CD4-positive, alpha-beta T cell treated with Interleukin-6 at 100 ng/mL for 8 hours (primary cell): Measurements from ENCODE around the gene MLN.
A peak's percentile ranks its signal among the peaks of the same experiment; 100 is the strongest.

Experiments
- DNase-seq: peaks from one replicate; pipeline ENCODE4 v3.0.0-alpha.2; 2020; ENCODE audit warnings: mixed read lengths, low spot score

MLN gene

DNA sequence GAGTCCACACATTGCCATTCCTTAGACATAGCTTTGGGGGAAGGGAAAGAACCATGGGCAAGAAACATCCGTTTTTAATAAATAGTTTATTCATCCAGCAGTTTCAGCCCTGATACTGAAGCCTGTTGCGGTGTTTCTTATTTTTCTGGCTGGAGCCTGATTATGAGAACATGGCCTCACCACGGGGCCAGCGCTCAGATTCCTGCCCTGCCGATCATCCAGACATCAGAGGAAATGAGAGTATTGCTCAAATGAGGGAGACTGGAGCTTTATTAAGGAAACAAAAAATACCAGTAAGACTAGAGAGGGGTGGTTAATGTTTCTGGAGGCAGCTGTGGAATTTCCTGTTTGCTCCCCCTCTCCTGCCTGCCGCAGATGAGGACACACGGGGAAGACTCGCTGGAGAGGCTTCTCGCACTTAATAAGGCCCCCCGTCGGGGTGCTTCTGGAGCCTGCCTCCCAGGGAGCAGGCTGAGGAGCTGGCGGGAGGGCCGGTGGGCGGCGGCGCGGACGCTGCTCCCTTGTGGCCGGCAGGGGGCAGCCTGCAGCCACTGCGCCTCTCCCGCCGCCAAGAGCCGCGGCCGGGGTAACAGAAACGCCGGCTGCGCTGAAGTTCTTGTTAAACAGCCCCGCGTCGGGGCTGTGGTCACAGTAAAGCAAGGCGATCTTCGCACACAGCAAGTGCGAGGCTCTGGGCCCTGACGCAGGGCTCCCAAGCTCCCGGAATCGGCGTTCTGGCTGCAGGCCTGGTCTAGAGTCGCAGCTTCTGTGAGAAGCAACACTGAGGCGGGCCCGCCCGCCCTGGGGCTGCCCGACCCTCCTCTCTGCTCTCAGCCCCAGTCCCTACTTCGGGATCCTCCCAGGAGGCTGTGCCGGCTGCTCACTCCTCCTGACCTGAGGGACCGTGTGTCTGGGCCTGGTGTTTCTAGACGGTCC, 32.4 kb downstream of the MLN start:
- peak; percentile 45 for DNase-seq

DNA sequence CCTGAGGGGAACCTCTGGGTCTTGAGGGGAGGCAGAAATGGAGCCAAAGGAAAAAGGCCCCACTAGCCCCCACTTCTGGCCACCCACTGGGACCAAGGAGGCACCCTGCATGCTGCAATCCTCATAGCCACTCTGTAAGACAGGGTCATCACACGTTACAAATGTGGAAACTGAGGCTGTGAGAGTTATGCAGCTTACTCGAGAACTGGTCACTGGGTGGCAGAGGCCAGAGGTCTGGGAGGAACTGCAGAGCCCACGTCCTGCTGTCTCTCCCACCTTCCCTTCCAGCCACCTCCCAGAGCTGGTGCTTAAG, 33.0 kb downstream of the MLN start:
- no peak for DNase-seq

DNA sequence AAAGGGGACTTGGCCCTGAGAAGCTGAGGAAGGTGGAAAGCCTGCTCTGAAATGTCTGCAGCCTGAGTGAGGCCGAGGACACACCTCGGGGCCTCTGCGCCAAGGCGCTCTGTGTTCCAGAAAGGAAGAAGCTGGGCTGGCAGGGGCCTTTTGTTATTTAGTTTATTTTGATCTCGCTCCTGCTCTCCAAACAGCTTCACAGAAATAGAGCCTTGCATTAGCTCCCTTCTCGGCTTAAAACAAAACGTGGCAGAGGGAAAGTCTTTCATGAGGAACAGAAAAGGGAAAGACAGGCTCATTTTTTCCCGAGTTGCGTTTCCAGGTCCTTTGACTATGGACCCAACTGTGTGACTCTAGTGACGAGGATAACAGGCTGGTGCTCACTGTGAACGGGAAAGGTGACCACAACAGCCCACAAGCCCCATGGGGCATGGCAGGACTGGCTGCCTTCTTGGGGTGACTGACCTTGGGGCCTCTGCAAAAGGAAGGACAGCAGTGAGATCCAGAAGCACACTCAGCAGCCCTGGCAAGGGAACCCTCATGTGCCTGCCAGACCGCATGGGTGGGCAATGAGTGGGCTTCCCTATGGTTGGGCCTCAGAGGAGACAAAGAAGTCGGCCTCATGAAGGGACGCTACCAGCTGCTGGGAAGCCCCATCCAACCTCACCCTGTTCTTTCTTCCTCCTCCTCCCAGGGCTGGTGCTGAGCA, 33.5 kb downstream of the MLN start:
- DNase-seq = no peak

DNA sequence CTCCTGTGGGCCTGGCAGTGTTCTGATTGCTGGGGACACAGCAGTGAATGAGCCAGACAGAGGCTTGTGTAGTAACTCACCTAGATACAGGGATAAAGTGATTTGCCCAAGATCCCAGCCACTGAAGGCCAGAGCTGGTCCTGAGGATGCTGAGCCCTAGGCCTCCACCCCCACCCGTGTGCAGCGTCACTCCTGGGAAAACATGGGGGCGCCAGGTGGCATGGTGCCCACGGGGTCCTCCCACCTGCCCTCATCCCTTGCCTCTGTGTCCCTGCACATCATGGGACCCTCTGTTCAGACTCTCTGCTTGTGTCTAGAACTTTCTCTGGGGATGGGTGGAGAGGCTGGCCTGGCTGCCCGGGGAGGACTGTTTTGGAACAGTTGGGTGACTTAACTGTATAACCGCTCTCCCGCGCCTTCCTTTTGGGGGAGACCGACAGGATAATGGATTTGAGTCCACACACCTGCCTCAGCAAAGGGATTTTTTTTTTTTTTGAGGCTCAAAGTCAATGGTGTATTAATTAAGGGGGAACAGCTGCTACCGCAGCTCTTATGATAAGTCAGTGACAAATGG, 34.5 kb downstream of the MLN start:
- DNase-seq = no peak

DNA sequence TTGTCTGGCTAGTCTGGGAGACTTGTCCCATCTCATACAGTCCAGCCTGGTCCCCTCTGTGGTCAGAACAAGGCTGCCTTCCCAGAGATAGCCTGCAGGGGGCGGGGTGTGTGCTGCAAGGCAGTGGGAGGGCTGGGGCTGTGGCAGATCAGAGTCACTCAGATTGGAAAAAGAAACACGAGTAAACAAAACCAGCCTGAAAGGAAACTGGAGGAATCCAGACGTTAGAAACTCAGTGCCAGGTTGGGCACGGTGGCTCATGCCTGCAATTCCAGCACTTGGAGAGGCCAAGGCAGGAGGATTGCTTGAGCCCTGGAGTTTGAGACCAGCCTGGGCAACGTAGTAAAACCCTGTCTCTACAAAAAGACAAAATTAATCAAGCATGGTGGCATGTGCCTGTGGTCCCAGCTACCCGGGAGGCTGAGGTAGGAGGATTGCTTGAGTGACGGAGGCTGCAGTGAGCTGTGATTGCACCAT, 35.1 kb downstream of the MLN start:
- DNase-seq = peak; percentile 62

DNA sequence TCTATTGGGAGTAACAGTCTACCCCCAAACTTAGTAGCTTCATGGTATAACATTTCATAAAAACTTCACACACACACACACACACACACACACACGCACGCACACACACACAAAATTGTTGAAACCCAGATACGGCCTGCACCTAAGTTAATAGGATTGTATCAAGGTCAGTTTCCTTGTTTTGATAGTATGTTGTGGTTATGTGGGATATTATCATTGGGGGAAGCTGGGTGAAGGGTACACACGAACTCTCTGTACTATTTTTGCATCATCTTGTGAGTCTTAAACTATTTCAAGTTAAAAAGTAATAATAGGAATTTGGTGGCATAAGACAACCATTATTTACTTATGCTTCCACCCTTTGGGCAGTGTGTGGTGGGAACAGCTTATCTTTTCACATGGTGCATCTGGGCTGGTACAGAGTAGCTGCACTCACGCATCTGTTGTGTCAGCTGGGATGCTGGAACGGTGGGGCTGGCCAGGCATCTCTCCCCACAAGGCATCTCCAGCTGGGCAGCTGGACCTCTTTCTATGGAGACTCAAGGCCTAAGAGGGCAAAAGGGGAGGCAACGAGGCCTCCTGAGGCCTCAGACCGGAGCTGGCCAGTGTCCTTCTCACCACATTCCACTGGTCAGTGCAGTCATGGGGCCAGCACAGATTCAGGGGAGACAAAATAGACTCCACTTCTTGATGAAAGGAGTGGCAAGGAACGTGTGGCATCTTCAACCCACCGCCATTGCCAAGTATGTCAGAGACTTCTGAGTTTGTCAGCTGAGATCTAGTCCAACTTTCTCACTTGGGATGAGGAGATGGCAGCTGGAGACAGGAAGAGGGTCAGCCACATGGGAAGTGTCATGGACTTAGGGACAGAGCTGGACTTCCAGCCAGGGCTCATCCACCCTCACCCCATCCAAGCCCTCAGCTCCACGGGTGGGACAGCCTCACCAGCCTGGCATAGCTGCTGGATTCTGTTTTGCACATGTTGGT, 36.6 kb downstream of the MLN start:
- no peak for DNase-seq

DNA sequence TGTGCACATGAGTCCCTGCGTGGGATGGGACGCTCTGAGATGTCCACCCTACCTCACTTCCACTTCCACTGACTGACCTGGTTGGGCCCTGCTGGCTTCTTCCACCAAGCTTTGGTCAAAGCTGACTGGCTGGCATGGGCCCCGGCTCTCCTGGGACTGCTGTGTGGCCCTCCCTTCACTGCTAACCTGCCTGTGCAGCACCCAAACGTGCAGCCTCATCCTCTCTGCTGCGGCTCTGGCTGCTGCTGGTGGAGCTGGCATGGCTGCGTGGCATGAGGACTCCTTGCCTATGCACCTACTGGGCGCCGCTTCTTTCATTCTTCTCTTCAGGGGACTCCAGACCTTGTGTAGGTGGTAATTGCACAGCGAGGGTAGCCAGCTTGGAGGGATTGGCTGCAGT, 38.4 kb downstream of the MLN start:
- DNase-seq = no peak

DNA sequence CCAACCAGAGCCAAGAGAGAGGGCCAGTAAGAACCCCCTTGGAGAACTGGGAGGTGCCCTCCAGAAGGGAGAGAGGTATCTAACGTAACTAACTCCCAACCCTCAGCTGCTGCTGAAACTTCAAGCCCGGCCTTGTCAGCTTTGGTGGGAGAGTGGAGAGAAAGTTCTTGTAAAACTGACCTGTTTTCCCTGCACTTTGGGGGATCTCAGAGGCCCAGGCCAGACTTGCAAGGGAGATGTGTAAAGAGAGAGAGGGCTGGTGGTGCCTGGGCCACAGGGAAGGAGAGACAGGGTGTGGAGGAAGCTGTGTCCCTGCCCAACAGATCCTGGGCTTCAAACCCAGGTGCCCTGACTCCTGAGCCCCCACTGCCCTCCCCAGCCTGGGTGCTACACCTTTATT, 39.8 kb downstream of the MLN start:
- no peak for DNase-seq

DNA sequence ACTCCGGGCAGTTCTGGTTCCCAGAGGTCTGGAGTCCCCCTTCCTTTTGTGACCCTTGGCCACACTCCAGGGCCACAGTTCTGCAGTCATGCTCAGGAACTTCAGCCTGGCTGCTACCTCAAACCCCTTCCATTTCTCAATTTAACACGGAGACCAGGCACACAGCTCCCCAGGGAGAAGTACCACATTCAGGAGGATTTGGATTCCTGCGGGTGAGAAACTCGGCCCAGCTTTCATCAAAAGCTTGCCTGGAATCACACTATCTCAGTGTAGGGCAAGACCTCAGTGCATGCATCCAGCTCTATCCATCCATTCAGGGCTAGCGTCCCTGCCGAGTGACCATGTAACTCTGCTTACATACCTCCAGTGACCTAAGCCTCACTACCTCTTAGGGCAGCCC, 40.3 kb downstream of the MLN start:
- no peak for DNase-seq

DNA sequence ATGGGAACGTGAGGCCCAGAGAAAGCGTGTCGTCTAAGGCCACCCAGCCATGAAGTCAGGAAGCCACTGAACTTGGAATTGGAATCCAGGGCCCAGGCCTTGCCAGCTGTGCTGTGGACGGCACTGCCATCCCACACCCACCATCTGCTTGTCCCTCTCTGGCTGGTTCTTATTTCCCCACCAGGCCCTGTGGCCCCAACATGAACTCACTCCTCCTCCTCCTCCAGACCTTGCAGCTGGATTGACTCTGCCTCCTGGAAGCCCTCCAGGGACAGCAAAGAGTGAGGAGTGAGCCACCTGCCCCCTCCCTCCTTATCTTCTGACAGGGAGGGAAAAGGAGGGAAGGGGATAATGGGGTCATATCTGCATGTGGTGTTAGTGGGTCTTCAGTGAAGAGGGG, 41.1 kb downstream of the MLN start:
- DNase-seq = no peak

DNA sequence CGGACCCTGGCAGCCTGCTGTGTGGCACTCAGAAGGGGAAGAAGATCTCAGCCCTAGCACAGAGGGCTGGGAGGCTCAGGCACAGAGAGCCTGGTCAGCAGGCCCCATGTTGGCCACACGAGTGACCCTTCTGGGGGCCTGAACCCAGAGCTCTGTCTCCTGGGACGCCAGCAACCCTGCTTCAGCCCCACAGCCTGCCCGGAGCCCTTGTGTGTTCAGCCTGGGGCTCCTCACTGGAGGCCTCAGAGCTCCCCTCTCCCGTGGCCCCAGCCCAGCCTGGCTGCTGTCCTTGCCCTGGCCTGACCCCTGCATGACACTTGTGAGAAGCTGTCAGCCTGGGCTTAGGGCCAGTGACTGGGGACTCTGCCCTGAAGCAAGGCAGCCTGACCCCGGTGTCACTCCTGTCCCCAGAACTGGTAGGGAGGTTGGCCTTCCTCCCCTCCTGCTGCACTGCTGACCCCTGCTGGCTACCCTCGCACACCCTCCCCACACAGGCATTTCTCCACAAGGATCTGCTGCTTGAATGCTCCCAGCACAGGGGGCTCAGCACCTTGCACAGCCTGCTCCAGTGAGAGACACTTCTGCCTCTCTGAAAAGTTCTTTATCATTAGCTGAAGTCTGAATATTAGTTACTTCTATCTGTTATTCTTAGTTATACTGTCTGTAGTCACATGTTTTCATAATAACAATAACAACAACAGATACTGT, 41.7 kb downstream of the MLN start:
- peak; percentile 27 for DNase-seq

DNA sequence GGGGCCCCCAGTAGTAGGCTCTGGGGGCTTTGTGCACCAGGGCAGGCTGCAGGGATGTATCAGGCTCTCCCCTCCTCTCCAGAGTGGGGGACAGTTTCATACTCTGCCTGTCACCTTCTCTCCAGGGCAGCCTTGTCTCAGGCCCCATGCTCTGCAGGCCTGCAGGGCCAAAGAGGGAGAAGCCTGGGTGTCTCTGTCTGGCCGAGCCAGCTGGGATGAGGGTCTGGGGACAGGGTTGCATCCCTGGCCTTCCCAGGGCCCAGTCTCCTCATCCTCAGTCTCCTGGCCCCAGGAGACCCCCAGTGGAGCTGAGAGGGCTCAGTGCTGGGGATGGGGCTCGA, 42.3 kb downstream of the MLN start:
- DNase-seq = no peak

DNA sequence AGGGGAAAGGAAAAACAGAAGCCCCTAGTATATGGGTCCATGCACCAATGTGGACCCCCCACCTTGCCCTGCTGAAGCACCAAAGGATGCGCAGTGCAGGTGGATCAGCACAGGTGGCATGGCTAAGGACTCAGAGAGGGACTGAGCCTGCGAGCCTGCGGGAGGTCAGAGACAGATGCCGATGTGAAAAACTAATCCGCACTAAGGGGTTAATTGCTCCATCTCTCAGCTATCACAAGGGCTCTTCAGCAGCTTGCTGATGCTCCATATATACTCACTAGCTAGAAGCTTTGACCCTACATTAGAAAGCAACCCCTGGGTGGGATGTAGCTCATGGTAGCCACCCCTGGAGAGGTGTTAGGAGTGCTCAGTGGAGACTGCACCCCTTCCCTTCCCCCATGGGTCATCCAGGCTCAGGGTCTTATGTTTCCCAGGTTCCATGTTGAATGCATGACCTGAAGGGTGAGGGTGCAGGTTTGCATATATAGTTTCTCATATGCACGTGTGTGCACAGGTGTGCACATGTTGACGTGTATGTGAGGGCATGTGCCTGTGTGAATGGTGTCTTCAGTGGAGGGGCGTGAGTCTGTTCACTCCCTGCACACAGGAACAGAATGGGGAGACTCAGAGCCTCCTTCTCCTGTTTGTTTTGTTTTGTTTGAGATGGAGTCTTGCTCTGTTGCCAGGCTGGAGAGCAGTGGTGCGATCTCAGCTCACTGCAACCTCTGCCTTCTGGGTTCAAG, 43.7 kb downstream of the MLN start:
- DNase-seq = no peak

DNA sequence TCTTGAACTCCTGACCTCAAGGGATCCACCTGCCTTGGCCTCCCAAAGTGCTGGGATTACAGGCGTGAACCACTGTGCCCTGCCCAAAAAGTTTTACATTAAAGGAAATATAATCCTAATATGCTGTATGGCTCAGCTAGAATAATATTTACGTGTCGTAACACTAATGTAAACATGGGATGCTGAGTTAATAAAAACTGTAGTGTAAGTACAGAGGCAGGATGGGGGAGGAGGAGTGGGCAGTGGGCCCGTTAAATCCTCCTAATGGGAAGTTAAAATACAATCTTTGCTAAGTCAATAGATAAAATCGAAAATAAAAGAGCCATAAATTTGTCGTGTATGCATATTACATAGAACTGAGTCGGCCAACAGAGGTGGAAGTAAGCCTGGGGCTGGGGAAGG, 45.0 kb downstream of the MLN start:
- DNase-seq = no peak

DNA sequence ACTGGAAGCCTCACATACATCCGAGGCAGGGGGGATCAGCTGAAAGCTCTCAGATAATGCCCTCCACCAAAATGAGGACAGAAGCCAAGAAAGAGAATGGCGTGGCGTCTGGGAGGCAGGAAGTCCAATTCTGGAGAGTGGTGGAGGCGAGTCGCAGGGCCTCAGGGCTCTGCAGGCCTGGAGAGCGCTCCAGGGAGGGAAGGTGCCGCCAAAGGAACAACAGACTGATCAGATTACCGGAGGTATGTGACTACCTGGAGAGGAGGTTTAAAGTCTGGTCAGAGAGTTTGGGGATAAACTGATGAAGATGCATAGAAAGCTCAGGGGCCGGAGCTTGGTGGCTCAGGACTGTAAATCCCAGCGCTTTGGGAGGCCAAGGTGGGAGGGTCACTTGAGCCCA, 45.9 kb downstream of the MLN start:
- no peak for DNase-seq

DNA sequence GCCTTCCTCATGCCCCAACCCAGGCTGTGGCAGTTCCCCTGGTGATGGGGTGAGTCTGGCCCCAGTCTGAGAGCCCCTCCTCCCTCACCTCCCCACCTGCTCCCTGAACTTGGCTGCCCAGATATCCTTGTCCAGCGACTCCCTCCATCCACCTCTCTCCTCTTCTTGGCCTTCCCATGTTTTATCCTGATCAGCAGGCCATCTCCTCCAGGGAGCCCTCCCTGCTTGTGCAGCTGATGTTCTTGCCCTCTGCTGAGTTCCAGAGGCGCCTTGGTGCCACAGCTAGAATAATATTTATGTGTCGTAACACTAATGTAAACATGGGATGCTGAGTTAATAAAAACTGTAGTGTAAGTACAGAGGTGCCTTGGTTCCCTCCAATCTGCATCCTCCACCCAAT, 46.7 kb downstream of the MLN start:
- DNase-seq = no peak

DNA sequence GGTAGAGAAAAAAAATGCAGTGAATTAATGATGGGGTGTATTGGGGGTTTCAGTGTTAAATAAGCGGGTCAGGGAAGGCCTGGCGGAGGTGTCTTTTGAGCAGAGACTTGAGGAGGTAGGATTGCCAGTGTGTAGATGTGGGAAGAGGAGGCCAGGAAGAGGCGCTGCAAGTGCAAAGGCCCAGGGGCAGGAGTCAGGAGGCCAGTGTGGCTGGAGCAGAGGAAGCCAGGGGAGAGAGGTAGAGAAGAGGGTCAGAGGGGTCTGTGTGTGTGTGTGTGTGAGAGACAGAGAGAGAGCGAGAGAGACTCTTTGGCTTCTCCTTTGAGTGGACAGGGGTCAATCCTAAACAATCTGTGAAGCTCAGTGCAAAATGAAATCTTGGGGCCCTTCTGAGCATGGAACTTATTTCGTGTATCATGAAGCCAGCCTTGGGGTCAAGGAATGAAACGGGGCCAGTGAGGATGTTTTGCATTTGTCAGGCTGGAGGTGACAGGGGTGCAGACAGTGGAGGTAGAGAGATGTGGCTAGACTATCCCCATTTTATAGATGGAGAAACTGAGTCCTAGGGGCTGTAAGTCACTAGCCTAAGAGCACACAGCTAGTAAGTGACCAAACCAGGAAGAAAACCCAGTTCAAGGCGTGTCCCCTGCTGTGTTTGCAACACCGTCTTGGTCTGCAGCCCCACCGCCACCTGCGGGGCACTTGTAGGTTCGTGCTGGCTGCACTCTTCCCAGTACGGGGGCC, 47.4 kb downstream of the MLN start:
- no peak for DNase-seq

DNA sequence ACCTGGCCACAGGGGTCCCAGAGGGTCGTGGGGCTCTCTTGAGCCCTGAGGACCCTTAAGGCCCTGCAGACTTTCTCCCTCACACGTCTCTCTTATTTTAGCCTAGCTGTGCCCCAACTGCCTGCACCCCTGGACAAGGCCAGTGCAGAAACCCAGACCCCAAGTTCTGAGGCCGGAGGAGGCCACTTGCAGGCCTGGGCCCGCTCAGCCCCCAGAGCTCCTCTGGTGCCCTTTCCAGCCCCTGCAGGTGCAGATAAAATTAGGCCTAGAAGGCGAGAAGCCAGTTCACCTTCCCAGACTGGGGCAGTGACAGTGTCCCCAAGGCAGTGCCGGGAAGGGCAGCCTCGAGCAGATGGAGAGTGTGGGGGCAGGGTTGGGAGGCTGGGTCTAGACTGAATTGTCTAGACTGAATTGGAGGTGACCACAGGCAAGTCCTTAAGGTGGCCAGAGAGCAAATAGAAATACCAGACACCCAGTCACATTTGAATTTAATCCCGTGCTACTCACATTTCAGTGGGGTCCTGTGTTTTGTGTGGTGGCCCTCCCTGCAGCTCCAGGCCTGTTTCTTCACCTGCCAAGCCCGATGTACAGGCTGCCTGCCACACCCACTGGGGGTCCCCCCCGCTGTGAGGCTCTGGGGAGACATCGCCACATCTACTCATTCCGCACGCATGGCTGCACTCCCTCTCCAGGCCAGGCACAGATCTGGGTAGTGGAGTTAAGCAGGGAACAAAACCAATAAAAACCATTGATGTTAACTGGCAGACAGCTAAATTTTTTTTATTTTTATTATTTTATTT, 48.5 kb downstream of the MLN start:
- DNase-seq = no peak

DNA sequence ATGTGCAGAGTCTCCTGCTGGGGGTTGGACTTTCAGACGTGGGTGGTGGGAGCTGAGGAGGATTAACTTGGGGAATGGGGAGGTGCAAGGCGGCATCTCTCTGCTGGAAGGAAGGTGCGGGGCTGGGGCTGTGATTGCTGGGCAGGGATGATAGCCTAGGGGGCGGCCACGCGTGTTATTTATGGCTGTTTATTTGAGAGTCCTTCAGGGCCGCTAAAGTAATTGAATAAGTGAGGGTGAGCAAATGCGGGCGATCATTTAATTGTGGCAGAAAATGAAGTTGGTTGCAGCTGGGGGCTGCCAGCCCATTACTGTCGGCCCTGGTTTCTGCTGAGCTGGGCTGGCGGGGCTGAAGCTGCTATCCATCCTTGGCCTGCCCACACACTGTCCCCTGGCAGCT, 49.6 kb downstream of the MLN start:
- no peak for DNase-seq
